Activated T-cell treated with anti-CD3 and anti-CD28 coated beads, Interleukin-2, amount 50 U/mL, for 1 hour (primary cell): Measurements from ENCODE around the gene B3GAT3.
"Not testable (repeated sequence)": the region's sequence is repeated elsewhere in the genome, so short reads cannot be mapped to it uniquely, and the experiment has no call there.

Experiments
- DNase-seq: peaks from one replicate; pipeline ENCODE4 v3.0.0-alpha.2; 2020

The B3GAT3 gene

DNA sequence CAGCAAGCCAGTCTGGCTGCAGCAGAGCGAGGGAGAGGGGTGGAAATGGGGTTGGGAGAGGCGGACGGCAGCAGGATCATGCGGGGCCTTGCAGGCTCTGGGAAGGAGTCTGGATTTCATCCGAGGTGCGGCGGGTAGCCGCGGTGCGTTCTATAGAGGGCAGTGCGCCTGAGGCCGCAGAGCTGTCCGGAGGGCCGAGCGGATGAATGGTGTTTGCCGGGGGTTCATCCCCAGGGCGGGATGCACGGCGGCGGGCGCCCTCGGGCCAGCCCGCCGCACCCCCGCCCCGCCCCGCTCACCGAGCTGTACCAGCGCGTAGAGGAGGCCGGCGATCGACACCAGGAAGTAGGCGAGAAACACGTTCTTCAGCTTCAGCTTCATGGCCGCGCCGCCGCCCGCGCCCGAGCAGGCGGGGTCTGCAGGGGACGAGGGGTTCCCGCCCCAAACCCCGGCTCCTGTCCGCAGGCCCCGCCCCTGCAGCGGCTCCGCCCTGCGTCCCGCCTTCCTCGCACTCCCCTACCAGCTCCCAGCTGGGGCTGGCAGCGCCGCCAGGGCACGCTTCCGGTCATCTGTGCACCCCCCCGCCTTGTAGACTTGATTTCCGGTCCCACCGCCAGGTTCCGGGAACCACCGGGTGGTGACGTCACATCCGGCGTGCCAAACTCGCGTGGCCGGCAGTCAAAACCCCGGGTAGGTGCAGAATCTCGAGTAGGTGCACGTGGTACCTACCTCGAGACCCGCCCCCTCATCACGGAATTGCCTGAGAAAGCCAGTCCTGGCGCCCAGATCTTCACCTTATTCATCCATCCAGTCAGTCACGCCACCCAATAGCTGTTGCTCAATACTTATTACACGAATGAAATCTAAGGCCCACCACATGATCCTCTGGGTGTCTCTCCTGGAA, at the start of gene B3GAT3:
Gene B3GAT3 (minus strand): TSS at position 420 of the 904 bp plus-strand sequence. CDS start 39 bp downstream, at position 381.
- peak; percentile 96 for DNase-seq

DNA sequence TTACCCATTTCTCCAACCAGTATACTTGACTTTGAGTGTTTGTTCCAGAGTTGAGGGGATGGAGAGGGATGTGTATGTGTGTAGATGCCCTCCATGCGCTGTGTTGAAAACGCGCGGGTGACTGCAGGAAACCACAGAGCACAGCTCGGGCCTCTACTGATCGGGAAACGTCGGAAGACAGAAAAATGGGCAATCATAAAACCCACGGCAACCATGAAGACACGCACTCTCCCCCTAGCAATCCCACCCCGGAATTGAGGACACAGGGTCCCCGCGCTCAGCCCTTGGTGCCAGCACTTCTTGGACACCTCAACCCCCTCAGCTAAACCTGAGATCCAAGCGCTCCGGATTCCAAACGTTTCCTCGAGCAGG, 49.4 kb upstream of the B3GAT3 start:
- no peak for DNase-seq

DNA sequence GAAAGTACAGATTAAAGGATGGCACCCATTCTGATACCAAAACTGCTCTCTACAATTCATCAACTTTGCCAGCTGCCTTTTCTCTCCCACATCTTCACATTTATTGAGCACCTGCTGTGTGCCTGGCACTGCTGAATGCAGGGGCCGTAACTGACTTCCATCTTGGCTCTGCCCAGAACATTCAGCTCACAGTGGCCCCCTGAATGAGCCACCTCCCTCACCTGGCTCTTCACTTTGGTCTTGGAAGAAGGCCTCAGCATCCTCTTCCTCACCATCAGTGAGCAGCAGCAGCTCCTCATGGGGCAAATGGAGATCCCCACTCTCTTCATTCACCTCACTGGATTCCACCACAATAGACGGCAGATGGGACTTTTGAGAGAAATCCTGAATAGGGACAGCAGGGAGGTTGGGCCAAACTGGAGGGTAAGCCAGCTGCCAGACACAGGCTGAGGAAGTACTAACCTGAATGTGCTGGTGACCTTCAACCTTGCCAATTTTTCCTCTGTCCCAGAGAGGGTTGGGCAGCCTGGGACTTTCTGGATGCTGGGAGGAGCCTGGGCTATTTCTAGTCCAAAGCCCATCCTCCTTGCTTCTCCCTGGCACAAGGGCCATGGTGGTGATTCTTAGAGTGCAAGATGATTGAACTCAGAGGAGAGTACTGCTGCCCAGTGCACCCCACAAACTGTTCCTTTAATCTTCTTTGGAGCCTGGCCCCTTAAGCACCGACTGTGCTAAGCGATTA, 47.8 kb upstream of the B3GAT3 start:
- no peak for DNase-seq

DNA sequence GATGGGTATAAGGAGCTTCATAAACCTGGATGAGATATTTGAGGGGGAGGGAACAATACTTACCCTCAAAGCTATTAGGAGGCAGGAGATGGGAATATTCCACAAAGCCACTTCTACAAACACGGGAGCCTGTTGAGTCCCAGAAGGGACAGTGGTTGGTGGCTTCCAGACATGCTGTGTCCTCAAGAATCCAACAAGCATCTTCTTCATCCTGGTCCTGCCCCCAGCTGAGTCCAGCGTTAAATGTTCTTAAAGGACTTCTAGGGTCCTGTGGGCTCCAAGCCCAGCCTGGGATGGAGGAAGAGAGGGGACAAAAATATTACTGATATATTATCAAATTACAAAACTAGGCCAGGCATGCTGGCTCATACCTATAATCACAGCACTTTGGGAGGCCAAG, 45.7 kb upstream of the B3GAT3 start:
- no peak for DNase-seq

GRCh38 chr11:62666259-62666926, 44.6 kb upstream of the B3GAT3 start:
- no peak for DNase-seq

- peak; percentile 66 for DNase-seq
Measured at GRCh38 chr11:62665599-62666258, 43.9 kb upstream of the B3GAT3 start.

DNA sequence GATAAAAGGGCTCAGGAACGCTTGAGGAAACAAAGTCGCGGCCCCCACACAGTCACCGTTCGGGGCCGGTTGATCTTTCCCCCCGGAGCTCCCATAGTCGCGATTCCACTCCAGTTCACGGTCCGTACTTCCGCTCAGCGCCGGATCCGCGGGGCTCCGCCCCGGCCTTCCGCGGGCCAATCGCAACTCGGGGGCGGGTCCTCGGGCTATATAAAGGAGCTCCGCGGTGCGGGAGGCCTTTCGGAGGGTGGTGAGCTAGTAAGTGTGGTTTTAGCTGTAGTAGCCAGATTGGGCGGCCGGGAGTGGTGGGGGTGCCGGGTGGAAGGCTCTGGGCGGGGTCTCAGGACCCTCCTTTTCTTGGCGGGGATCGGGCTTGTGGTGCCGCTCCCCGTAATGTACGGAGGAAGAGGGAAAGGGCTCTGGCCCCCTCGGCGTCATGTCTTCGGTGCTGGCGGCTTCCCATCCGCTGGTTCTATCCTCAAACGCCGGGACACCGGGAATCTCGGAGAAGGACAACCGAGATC, 43.4 kb upstream of the B3GAT3 start, which contains the start of the genes C11orf98 and CSKMT:
Gene C11orf98 (minus strand): TSS at position 136 of the 524 bp plus-strand sequence. CDS start 41 bp downstream, at position 95.
Gene CSKMT (plus strand): TSS at position 238 of the 524 bp plus-strand sequence. CDS start 568 bp downstream, outside the sequence.
- DNase-seq, result peak; percentile 98

DNA sequence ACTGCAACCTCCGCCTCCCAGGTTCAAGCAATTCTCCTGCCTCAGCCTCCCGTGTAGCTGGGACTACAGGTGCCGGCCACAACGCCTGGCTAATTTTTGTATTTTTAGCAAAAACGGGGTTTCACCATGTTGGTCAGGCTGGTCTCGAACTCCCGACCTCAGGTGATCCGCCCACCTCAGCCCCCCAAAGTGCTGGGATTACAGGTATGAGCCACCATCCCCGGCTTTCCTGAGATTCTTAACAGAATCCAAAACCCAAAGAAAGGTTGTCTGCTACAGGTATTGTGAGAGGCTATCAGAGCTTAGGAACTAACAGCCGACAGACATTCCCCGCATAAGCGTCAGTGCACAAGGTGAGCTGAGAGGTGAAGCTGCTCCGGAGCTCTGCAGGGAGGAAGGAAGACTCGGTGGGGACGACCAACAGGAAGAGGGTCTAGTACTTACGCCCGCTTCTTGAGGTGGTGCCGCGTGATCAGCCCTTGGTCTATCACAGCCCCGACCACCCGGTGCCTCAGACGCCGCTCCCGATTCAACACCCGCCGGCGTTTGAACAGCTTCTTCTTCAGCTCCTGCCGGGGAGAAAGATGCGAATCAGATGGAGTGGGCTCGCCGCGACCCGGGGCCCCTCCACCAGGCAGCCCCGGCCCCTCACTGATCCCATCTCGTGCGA, 42.8 kb upstream of the B3GAT3 start:
- DNase-seq, result no peak

GRCh38 chr11:62656796-62657429, 35.1 kb upstream of the B3GAT3 start:
- no peak for DNase-seq

DNA sequence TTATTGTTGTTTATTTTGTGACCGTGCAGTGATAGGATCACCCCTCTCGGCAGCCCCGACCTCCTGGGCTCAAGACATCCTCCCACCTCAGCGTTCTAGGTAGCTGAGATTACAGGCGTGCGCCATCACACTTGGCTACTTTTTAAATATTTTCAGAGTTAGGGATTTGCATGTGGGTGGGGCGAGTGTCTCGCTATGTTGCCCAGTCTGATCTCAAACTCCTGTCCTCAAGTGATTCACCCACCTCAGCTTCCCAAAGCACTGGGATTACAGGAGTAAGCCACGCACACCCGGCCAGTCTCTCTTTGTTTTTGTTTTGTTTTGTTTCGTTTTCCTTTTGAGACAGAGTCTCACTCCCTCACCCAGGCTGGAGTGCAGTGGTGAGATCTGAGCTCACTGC, 32.5 kb upstream of the B3GAT3 start:
- DNase-seq, result no peak

- no peak for DNase-seq
Measured at GRCh38 chr11:62652161-62653006, 30.6 kb upstream of the B3GAT3 start.

DNA sequence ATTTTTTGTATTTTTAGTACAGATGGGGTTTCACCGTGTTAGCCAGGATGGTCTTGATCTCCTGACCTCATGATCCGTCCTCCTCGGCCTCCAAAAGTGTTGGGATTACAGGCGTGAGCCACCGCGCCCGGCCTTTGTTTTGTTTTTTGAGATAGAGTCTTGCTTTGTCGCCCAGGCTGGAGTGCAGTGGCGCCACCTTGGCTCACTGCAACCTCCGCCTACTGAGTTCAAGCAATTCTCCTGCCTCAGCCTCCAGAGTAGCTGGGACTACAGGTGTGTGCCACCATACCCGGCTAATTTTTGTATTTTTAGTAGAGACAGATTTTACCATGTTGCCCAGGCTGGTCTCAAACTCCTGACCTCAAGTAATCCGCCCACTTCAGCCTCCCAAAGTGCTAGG, 28.5 kb upstream of the B3GAT3 start:
- DNase-seq, result not testable (repeated sequence)

- DNase-seq, result no peak
Measured at GRCh38 chr11:62649486-62649885, 27.7 kb upstream of the B3GAT3 start.

- DNase-seq, result no peak
Measured at GRCh38 chr11:62648967-62649364, 27.2 kb upstream of the B3GAT3 start.

- no peak for DNase-seq
Measured at GRCh38 chr11:62648185-62648966, 26.6 kb upstream of the B3GAT3 start.

GRCh38 chr11:62647609-62648005, 25.8 kb upstream of the B3GAT3 start:
- no peak for DNase-seq

GRCh38 chr11:62646825-62647608, 25.2 kb upstream of the B3GAT3 start:
- no peak for DNase-seq
